GM12891 (cell line): ENCODE measurements around the gene GLCCI1.

Experiments used
- PAX5 ChIP-seq: IDR thresholded peaks from 2 replicates; pipeline ENCODE4 v1.6.1; 2011; ENCODE audit warnings: low read length, moderate library complexity, mild to moderate bottlenecking; ENCODE audit not compliant: insufficient read depth, severe bottlenecking
- POLR2A ChIP-seq: IDR thresholded peaks from 2 replicates; pipeline ENCODE4 v1.6.1; 2011; ENCODE audit warnings: low read depth, low read length, control low read depth
- POLR2AphosphoS5 ChIP-seq: IDR thresholded peaks from 2 replicates; pipeline ENCODE4 v1.6.1; 2011; ENCODE audit warnings: low read depth, low read length, control low read depth
- SPI1 ChIP-seq: IDR thresholded peaks from 2 replicates; pipeline ENCODE4 v1.6.1; 2011; ENCODE audit warnings: low read depth, low read length, control low read depth
- TAF1 ChIP-seq: IDR thresholded peaks from 2 replicates; pipeline ENCODE4 v1.6.1; 2011; ENCODE audit warnings: low read depth, low read length, control low read depth

DNA sequence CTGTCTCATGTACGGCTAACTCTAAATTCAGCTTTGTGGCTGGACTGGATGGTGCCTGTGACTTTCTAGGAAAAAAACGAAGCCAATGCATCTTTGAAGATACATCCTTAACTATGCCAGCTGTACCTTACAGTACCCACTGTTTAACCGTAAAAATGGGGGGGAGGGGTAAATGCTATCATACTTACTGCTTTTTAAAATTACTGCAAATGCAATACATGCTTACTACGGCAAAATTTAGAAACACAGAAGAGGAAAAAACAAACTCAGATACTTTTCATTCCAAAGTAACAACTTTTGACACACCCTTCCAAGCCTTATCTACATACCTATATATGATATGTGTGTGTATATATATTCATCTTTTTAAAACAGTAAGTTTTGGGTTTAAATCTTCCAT is 20.4 kb upstream of the GLCCI1 start:
- TF ChIP-seq PAX5 = no peak
- TF ChIP-seq POLR2A = no peak
- no peak for TF ChIP-seq SPI1
- no peak for TF ChIP-seq TAF1
- no peak for TF ChIP-seq POLR2AphosphoS5
